Measurements from ENCODE around the gene PLCZ1. TPM values are rescaled to one million over a fixed set of nuclear protein-coding genes. Genes with fewer than 3 reads are reported as not detected.

Gene PLCZ1
- total and polyA plus RNA-seq, 9 of the 15 experiments (the other 6 are each of a cell fraction or from before 2014, with no cell fraction given): not detected

DNA sequence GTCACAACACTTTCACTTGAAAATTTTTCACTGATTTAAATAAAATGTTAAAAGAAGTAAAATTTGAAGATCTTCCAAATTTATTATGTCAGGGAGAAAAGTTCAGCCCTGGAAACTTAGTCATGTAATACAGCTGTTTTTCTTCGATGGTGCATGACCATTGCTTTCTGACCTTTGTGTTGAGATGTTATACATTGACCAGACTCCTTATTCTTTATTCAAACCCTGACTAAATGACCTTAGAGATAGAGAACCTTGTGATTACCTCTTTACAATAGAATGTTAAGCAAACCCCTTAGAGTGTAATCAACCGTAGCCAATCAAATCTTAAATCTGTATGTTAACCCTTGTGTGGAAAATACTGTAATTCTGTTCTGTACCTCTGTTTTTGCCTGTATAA is 34.5 kb downstream of the PLCZ1 start:
- Histone ChIP-seq H3K27ac (ENCODE audit: extremely low read depth, low read depth, low read length) (no peak overlapping the region), H4K20me1 (replicated peaks; ENCODE audit: control insufficient read depth, insufficient read depth, low read length) (no peaks in the 10 kb centered on the region), H3K79me2 (ENCODE audit: control insufficient read depth, insufficient read depth, low read length) (no peaks in the 10 kb centered on the region), H3K9me3 (replicated peaks; ENCODE audit: control insufficient read depth, insufficient read depth, low read depth, low read length) (no peaks in the 10 kb centered on the region; the same call in 1 of the 2 replicates), H3K9me1 (ENCODE audit: control insufficient read depth, insufficient read depth, low read length) (no peaks in the 10 kb centered on the region), H3K4me2 (ENCODE audit: insufficient read depth, low read length) (no peak overlapping the region), H3K4me1 (replicated peaks in 1 of 2; ENCODE audit: control insufficient read depth in 2 of 2, insufficient read depth in 2 of 2, low read length in 2 of 2) (no peaks in the 10 kb centered on the region), H3K36me3 (ENCODE audit: control insufficient read depth, insufficient read depth, low read length) (no peaks in the 10 kb centered on the region), H3K27me3 (ENCODE audit: control insufficient read depth in 2 of 2, insufficient read depth in 2 of 2, low read length in 2 of 2) (no peaks in the 10 kb centered on the region), H3K9ac (ENCODE audit: insufficient read depth in 1 of 2, low read depth in 2 of 2, low read length in 2 of 2) (no peak overlapping the region), H2AFZ (ENCODE audit: low read depth, low read length) (no peak overlapping the region), H3K4me3 (no peak overlapping the region)
- POLR2A ChIA-PET: no interaction called here
- CTCF ChIA-PET (ENCODE audit: low intra/inter-chr PET ratio): no interaction called here
- ATAC-seq: no peak
- DNase-seq (ENCODE audit: extremely low read depth in 1 of 4, low spot score in 3 of 4): no peak
- intact Hi-C loops (cut with micrococcal nuclease) (no loop called here), in situ Hi-C loops (cut with MboI) (no loop called here)
- WGBS (ENCODE audit: insufficient coverage, low coverage, missing lambda C conversion rate): 48% methylated on average over 2 of the region's 2 CpGs
- no peak for FAIRE-seq
- no TSS peak for BruUV-seq (replicated peaks)
- no peak for TF ChIP-seq HDGF (IDR thresholded peaks at IDR 0.05)
- TF ChIP-seq BRD4 (IDR thresholded peaks at IDR 0.05): no peak
- TF ChIP-seq WHSC1 (IDR thresholded peaks at IDR 0.05; ENCODE audit: low read length): no peak
- TF ChIP-seq ZNF75A (CRISPR knock-in tag; IDR thresholded peaks at IDR 0.05): no peak
- no peak for TF ChIP-seq ZC3H8 (IDR thresholded peaks at IDR 0.05)
- TF ChIP-seq, protein P1, sequence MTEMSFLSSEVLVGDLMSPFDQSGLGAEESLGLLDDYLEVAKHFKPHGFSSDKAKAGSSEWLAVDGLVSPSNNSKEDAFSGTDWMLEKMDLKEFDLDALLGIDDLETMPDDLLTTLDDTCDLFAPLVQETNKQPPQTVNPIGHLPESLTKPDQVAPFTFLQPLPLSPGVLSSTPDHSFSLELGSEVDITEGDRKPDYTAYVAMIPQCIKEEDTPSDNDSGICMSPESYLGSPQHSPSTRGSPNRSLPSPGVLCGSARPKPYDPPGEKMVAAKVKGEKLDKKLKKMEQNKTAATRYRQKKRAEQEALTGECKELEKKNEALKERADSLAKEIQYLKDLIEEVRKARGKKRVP (CRISPR knock-in tag; IDR thresholded peaks at IDR 0.05): no peak

DNA sequence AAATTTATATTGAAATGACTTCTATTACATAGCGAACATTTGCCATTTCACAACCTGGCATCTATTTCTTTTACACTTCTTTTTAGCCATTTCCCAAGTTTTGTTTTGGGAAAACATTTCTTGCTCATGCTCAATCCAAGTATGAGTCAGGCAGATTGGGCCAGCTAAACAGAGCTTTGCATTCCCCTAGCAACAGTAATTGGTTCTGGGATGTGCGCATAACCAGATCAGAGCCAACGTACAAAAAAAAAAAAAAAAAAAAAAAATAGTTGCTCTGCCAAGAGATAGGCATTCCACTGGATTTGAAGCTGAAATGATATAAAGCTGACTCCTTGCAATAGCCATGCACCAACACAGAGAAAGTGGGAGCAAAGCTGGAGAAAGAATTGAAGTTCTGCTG is 37.5 kb downstream of the PLCZ1 start:
- no TSS peak for BruUV-seq (replicated peaks)
- in situ Hi-C loops (cut with MboI): no loop called here
- intact Hi-C loops (cut with micrococcal nuclease): no loop called here
- no peak for FAIRE-seq
- H3K4me1 ChIP-seq (replicated peaks in 1 of 2; ENCODE audit: control insufficient read depth in 2 of 2, insufficient read depth in 2 of 2, low read length in 2 of 2): no peaks in the 10 kb centered on the region
- H3K9me3 ChIP-seq (replicated peaks; ENCODE audit: control insufficient read depth, insufficient read depth, low read depth, low read length): no peaks in the 10 kb centered on the region
- no peaks in the 10 kb centered on the region for H3K36me3 ChIP-seq (ENCODE audit: control insufficient read depth, insufficient read depth, low read length)
- H3K4me2 ChIP-seq (ENCODE audit: insufficient read depth, low read length): no peak overlapping the region
- ChIA-PET POLR2A (no interaction called here), CTCF (ENCODE audit: low intra/inter-chr PET ratio) (no interaction called here)
- 70% methylated on average over 2 of the region's 3 CpGs for WGBS (ENCODE audit: insufficient coverage, low coverage, missing lambda C conversion rate)
- no peaks in the 10 kb centered on the region for H3K79me2 ChIP-seq (ENCODE audit: control insufficient read depth, insufficient read depth, low read length)
- H3K27ac ChIP-seq (ENCODE audit: extremely low read depth, low read depth, low read length): no peak overlapping the region
- no peaks in the 10 kb centered on the region for H3K9me1 ChIP-seq (ENCODE audit: control insufficient read depth, insufficient read depth, low read length)
- no peaks in the 10 kb centered on the region for H3K27me3 ChIP-seq (ENCODE audit: control insufficient read depth in 2 of 2, insufficient read depth in 2 of 2, low read length in 2 of 2)
- no peak overlapping the region for H2AFZ ChIP-seq (ENCODE audit: low read depth, low read length)
- no peak for DNase-seq (ENCODE audit: extremely low read depth in 1 of 4, low spot score in 3 of 4)
- no peaks in the 10 kb centered on the region for H4K20me1 ChIP-seq (replicated peaks; ENCODE audit: control insufficient read depth, insufficient read depth, low read length)
- no peak overlapping the region for H3K4me3 ChIP-seq
- H3K9ac ChIP-seq (ENCODE audit: insufficient read depth in 1 of 2, low read depth in 2 of 2, low read length in 2 of 2): no peak overlapping the region
- ATAC-seq: no peak
- no peak for TF ChIP-seq CTBP1 (IDR thresholded peaks at IDR 0.05; ENCODE audit: borderline replicate concordance)
- TF ChIP-seq CHCHD3 (CRISPR knock-in tag; IDR thresholded peaks at IDR 0.05): no peak
- TF ChIP-seq PRMT5 (CRISPR knock-in tag; IDR thresholded peaks at IDR 0.05): no peak
- no peak for TF ChIP-seq IFI16 (CRISPR knock-in tag; IDR thresholded peaks at IDR 0.05)
- no peak for TF ChIP-seq NBN (IDR thresholded peaks at IDR 0.05; ENCODE audit: low read depth)
- TF ChIP-seq, protein P2, sequence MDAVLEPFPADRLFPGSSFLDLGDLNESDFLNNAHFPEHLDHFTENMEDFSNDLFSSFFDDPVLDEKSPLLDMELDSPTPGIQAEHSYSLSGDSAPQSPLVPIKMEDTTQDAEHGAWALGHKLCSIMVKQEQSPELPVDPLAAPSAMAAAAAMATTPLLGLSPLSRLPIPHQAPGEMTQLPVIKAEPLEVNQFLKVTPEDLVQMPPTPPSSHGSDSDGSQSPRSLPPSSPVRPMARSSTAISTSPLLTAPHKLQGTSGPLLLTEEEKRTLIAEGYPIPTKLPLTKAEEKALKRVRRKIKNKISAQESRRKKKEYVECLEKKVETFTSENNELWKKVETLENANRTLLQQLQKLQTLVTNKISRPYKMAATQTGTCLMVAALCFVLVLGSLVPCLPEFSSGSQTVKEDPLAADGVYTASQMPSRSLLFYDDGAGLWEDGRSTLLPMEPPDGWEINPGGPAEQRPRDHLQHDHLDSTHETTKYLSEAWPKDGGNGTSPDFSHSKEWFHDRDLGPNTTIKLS (IDR thresholded peaks at IDR 0.05; ENCODE audit: borderline replicate concordance, low read depth): no peak
- no peak for TF ChIP-seq MYBL2 (IDR thresholded peaks at IDR 0.05; ENCODE audit: low read depth)
- TF ChIP-seq MYBL2 (CRISPR knock-in tag; IDR thresholded peaks at IDR 0.05; ENCODE audit: borderline replicate concordance): no peak
- TF ChIP-seq, protein P3, sequence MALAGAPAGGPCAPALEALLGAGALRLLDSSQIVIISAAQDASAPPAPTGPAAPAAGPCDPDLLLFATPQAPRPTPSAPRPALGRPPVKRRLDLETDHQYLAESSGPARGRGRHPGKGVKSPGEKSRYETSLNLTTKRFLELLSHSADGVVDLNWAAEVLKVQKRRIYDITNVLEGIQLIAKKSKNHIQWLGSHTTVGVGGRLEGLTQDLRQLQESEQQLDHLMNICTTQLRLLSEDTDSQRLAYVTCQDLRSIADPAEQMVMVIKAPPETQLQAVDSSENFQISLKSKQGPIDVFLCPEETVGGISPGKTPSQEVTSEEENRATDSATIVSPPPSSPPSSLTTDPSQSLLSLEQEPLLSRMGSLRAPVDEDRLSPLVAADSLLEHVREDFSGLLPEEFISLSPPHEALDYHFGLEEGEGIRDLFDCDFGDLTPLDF (CRISPR knock-in tag; IDR thresholded peaks at IDR 0.05): no peak
- no peak for TF ChIP-seq ZNF830 (CRISPR knock-in tag; IDR thresholded peaks at IDR 0.05)
- TF ChIP-seq NRF1 (conservative IDR thresholded peaks at IDR 0.05 in 1 of 2, IDR thresholded peaks at IDR 0.05 in 1 of 2): no peak
